SH-SY5Y (cell line): ENCODE measurements around the gene KRT28.

Source experiments
- GATA2 ChIP-seq: IDR thresholded peaks from 2 replicates; pipeline ENCODE4 v1.6.1; 2011; ENCODE audit warnings: mild to moderate bottlenecking, low read depth, low read length
- GATA3 ChIP-seq: IDR thresholded peaks from 2 replicates; pipeline ENCODE4 v1.6.1; 2011; ENCODE audit warnings: low read depth, mild to moderate bottlenecking, low read length, moderate library complexity

- TF ChIP-seq GATA2 (no peak), GATA3 (no peak)
These were observed 22.5 kb upstream of the KRT28 start, which contains the start of gene KRT10 for GRCh38 chr17:40822132-40822812.
